Hepatocyte (in vitro differentiated cells): ENCODE data around the gene ASIC1. TPM values are rescaled to one million over a fixed set of nuclear protein-coding genes. Genes with fewer than 3 reads are reported as not detected.

ENCODE experiments used
- DNase-seq: peaks from one replicate; pipeline ENCODE4 v3.0.0-alpha.2; 2016; ENCODE audit warnings: low spot score
- H2AFZ ChIP-seq: fragments of 200-600 bp; sonication (generic); 2 replicates; pipeline ENCODE4 v1.6.0; 2016; ENCODE audit warnings: antibody characterized with exemption, mild to moderate bottlenecking
- H3K27ac ChIP-seq: fragments of 200-600 bp; sonication (generic); 2 replicates; pipeline ENCODE4 v1.5.1; 2016; ENCODE audit warnings: mild to moderate bottlenecking
- H3K27me3 ChIP-seq: fragments of 200-600 bp; sonication (generic); 2 replicates; pipeline ENCODE4 v1.6.1; 2016
- H3K36me3 ChIP-seq: fragments of 200-600 bp; sonication (generic); replicated peaks from 2 replicates; pipeline ENCODE4 v1.5.1; 2016; ENCODE audit warnings: low read depth; ENCODE audit not compliant: insufficient read depth
- H3K4me1 ChIP-seq: fragments of 200-600 bp; sonication (generic); 2 replicates; pipeline ENCODE4 v1.5.1; 2016; ENCODE audit warnings: mild to moderate bottlenecking, moderate library complexity; ENCODE audit not compliant: insufficient read depth
- H3K4me2 ChIP-seq: fragments of 200-600 bp; sonication (generic); 2 replicates; pipeline ENCODE4 v1.6.0; 2016
- H3K4me3 ChIP-seq: fragments of 200-600 bp; sonication (generic); 2 replicates; pipeline ENCODE4 v1.5.1; 2016; ENCODE audit warnings: mild to moderate bottlenecking
- H3K79me2 ChIP-seq: fragments of 200-600 bp; sonication (generic); 2 replicates; pipeline ENCODE4 v1.6.0; 2017; ENCODE audit warnings: mild to moderate bottlenecking
- H3K9me2 ChIP-seq: fragments of 200-600 bp; sonication (generic); replicated peaks from 2 replicates; pipeline ENCODE4 v1.6.0; 2017; ENCODE audit warnings: mild to moderate bottlenecking; ENCODE audit not compliant: insufficient read depth
- H3K9me3 ChIP-seq: fragments of 200-600 bp; sonication (generic); 2 replicates; pipeline ENCODE4 v1.5.1; 2016; ENCODE audit warnings: low read depth, mild to moderate bottlenecking
- H4K20me1 ChIP-seq: fragments of 200-600 bp; sonication (generic); 2 replicates; pipeline ENCODE4 v1.6.0; 2016; ENCODE audit warnings: mild to moderate bottlenecking; ENCODE audit not compliant: insufficient read depth, poor library complexity, severe bottlenecking
- CTCF ChIP-seq: fragments of 200-600 bp; sonication (generic); IDR thresholded peaks from 2 replicates; pipeline ENCODE4 v1.5.1; 2016; ENCODE audit warnings: antibody characterized with exemption, mild to moderate bottlenecking; ENCODE audit not compliant: poor library complexity
- EZH2 ChIP-seq: fragments of 200-600 bp; sonication (generic); IDR thresholded peaks from 2 replicates; pipeline ENCODE4 v1.6.1; 2016; ENCODE audit warnings: antibody characterized with exemption, mild to moderate bottlenecking, borderline replicate concordance
- EZH2phosphoT487 ChIP-seq: fragments of 200-600 bp; sonication (generic); IDR thresholded peaks from one replicate; pipeline ENCODE4 v1.6.1; 2018; ENCODE audit warnings: antibody characterized with exemption, mild to moderate bottlenecking, low read depth, moderate library complexity; ENCODE audit not compliant: unreplicated experiment, severe bottlenecking
- WGBS: methylation state at CpG from one replicate; pipeline ENCODE4 v1.1.6; 2016; ENCODE audit warnings: low lambda C conversion rate; ENCODE audit errors: missing lambda C conversion rate; 5-methylcytosine and 5-hydroxymethylcytosine counted together
- polyA plus RNA-seq: library from polyadenylated mRNA; unstranded; fragments of >200 nt; fragmentation: Nextera tagmentation; extraction: Ambion mirVana; gene quantifications from 2 replicates; pipeline ENCODE4 v1.2.1, GENCODE V29; 2016
- total RNA-seq: library from RNA; depleted of rRNA; stranded (reverse); fragments of >200 nt; gene quantifications from 2 replicates; pipeline ENCODE4 v1.2.3, GENCODE V29; 2014

Gene ASIC1
- total and polyA plus RNA-seq, 2 experiments from 2014 or later = 2.4 to 4.6 TPM

GRCh38 chr12:50112456-50113218, 55.2 kb downstream of the ASIC1 start:
- peak overlapping the region; percentile 3 for H2AFZ ChIP-seq
- H3K4me3 ChIP-seq = peak overlapping the region; percentile 15
- peaks cover 24% of the 10 kb centered on the region for H3K4me1 ChIP-seq
- H4K20me1 ChIP-seq = peaks cover 5% of the 10 kb centered on the region
- H3K27ac ChIP-seq = peak overlapping the region; percentile 80
- H3K36me3 ChIP-seq = no peaks in the 10 kb centered on the region
- no peaks in the 10 kb centered on the region for H3K9me2 ChIP-seq
- peaks cover 47% of the 10 kb centered on the region for H3K79me2 ChIP-seq
- H3K27me3 ChIP-seq = no peaks in the 10 kb centered on the region
- DNase-seq = peak; percentile 60
- WGBS = 29% methylated on average over 24 of the region's 26 CpGs
- H3K9me3 ChIP-seq = no peaks in the 10 kb centered on the region
- H3K4me2 ChIP-seq = peak overlapping the region; percentile 66
- TF ChIP-seq CTCF (no peak), EZH2 (no peak), EZH2phosphoT487 (no peak)

- no peak overlapping the region for H3K4me2 ChIP-seq
- no peaks in the 10 kb centered on the region for H3K36me3 ChIP-seq
- no peak overlapping the region for H3K4me3 ChIP-seq
- 96% methylated on average over 6 of the region's 6 CpGs for WGBS
- no peaks in the 10 kb centered on the region for H3K27me3 ChIP-seq
- no peak overlapping the region for H2AFZ ChIP-seq
- DNase-seq = no peak
- no peaks in the 10 kb centered on the region for H3K9me2 ChIP-seq
- peaks cover 5% of the 10 kb centered on the region for H4K20me1 ChIP-seq
- no peaks in the 10 kb centered on the region for H3K9me3 ChIP-seq
- H3K79me2 ChIP-seq = peaks cover 70% of the 10 kb centered on the region
- H3K27ac ChIP-seq = no peak overlapping the region
- TF ChIP-seq EZH2 = no peak
- no peak for TF ChIP-seq CTCF
- TF ChIP-seq EZH2phosphoT487 = no peak
- H3K4me1 ChIP-seq = peaks cover 18% of the 10 kb centered on the region
Observed at GRCh38 chr12:50117057-50117622, 59.7 kb downstream of the ASIC1 start.

- Histone ChIP-seq H3K4me3 (no peak overlapping the region), H3K4me1 (peaks cover 11% of the 10 kb centered on the region), H3K79me2 (peaks cover 57% of the 10 kb centered on the region), H2AFZ (no peak overlapping the region), H3K9me2 (no peaks in the 10 kb centered on the region), H3K27ac (no peak overlapping the region), H3K4me2 (no peak overlapping the region), H3K9me3 (no peaks in the 10 kb centered on the region), H3K27me3 (no peaks in the 10 kb centered on the region), H4K20me1 (no peaks in the 10 kb centered on the region), H3K36me3 (no peaks in the 10 kb centered on the region)
- no peak for DNase-seq
- 96% methylated on average over 2 of the region's 2 CpGs for WGBS
- TF ChIP-seq EZH2phosphoT487 (no peak), EZH2 (no peak), CTCF (no peak)
Observed at GRCh38 chr12:50119387-50119786, 62.0 kb downstream of the ASIC1 start.
